Activated T-cell treated with anti-CD3 and anti-CD28 coated beads for 4 hours (primary cell): ENCODE results near the gene LMAN2L.
A peak's percentile ranks its signal among the peaks of the same experiment; 100 is the strongest.

Experiments used
- DNase-seq: peaks from one replicate; pipeline ENCODE4 v3.0.0-alpha.2; 2020

Gene LMAN2L, protein sequence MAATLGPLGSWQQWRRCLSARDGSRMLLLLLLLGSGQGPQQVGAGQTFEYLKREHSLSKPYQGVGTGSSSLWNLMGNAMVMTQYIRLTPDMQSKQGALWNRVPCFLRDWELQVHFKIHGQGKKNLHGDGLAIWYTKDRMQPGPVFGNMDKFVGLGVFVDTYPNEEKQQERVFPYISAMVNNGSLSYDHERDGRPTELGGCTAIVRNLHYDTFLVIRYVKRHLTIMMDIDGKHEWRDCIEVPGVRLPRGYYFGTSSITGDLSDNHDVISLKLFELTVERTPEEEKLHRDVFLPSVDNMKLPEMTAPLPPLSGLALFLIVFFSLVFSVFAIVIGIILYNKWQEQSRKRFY

DNA sequence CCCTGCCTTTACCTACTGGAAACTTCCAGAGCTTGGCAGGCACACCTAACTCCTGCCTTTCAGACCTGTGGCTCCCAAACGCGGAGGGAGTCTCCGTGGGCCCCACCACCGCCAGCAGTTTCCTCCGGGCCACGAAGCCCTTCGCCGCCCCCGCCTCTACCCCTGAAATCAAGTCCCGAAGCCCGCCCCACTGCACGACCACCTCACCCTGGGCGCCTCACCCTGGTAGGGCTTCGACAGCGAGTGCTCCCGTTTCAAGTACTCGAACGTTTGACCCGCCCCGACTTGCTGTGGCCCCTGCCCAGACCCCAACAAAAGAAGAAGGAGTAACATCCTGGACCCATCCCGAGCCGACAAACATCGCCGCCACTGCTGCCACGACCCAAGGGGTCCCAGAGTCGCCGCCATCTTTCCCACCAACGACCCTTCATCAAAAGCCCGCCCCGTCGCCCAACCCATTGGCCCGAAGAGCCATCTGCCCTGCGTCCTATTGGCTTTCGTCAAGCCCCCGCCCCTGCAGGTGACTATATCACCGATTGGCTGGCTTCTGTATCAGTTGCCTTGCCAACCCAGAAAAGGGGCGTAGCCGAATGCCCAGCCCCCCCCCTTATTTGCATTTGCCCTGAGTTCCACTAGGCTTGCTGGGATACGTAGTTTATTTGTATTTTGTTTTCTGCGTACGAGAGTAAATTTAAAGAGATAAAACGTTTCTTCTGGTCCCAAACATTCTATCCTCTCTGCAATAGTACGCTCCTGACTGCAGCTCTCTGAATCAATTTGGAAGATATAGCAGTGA, at the start of gene LMAN2L:
TSS of gene LMAN2L (minus strand) at position 432 of the 796 bp plus-strand sequence. CDS start at position 408, 24 bp downstream.
- peak; percentile 98 for DNase-seq

DNA sequence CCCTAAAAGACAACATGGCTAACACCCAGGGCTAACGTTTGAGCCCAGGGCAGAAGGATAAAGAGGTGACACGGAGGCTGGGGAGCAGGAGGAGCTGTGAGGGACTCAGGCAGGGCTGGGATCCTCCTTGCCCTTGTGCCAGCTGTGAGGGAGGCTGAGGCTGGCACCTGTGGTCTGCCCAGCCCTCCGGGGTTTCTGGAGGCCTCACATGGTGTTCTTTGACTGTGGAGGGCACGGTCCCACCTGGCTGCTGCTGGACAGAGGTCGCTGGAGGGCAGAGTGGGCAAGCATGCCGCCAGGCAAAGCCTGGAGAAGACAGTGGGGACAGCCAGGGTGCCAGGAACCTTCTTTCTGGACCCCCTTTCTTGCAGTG, 49.4 kb upstream of the LMAN2L start:
- DNase-seq: no peak

DNA sequence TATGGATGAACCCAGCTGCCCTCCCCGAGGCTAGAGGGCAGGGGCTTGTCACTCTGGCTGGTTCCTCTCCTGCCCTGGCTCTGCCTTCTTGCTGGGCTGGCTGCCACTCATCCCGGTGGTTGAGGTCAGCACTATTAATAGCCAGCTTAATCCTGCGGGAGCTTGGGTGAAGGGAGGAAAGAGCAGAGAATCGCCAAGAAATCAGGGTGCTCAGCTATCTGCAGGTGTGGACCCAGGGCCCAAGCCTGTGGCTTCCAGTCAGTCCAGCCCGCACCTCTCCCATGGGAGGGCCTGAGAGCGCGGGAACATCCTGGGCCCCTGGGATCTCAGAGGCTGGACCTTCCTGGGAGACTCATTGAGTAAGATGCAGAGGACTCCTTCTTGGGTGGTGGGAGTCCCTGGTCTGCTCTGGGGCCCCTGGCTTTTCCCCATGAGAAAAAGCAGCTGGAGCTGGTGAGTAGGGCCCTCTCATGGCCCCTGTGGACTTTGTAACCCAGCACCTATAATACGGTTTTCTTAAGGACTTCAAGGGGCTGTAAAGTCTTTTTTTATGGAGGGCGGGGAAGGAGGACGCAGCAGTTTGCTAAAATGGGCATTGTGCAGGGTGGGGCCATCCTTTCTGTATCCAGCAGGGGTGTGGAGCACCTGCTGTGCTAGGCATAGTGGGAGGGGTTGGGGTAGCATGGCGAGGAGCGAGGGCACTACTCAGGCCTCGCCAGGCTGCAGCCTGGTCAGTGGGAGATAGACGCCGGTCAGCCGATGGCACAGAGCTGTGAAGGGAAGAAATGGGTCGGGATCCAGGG, 48.8 kb upstream of the LMAN2L start:
- DNase-seq: no peak

DNA sequence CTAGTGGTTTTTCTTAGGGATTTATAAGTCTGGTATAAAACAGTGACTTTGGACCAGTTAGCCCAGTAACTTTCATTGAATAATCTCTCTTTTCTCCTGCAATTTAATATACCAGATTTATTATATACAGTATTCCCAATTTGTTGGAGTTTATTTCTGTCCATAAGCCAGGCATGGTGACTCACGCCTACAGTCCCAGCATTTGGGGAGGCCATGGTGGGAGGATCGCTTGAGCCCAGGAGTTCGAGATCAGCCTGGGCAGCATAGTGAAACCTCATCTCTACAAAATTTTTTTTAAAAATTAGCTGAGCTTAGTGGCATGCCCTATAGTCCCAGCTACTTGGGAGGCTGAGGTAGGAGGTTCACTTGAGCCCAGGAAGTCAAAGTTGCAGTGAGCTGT, 47.5 kb upstream of the LMAN2L start:
- no peak for DNase-seq

DNA sequence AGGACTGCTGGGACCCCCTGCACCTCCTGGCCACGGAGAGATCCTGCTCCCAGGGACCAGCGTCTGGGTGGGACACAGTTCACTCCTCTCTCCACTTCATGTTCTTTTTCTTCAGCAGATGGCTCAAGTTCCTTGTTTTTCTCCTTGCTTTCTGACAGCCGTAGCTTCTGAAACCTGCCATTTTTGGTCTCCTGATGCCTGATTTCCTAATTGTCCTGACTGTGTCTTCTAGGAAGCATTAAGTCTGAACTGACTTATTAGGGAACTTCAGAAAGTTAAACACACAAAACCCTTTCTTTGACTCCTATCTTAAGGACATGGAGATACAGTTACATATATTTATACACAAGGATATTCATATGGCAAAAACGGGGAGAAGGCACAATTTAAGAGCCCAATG, 43.5 kb upstream of the LMAN2L start:
- no peak for DNase-seq

DNA sequence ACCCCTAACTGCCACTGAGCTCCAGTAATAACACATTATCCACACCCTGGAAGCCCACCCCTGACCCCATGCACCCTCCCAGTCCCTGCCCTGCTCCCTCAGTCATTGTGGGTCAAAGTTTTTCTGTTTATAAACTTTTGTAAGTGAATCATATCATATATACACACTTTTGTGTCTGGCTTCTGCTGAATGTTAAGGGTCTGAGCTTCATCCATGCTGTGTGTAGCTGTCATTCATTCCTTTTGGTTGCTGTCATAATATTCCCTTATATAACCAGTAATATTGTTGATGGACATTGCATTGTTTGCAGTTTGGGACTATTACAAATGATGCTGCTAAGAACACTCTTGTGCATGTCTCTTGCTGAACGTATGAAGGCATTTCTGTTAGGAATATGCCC, 35.3 kb upstream of the LMAN2L start:
- no peak for DNase-seq

DNA sequence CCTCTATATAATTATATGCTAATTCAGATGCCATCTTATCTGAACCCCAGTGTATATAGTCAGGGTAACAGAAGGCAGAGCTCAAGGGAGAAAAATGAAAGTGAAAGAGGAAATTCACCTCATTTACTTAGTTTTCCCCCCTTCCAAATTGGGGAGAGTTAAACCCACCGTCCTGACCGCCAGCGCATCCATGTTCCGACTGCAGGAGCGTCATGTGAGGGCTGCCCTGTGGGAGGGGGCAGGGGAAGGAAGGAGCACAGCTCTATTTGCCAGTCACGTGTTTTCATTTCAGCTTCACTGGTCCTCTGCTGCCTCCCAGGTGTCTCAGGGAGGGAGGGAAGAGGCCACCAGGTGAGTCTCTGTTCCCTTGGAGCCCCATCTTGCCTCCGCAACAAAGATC, 34.1 kb upstream of the LMAN2L start:
- DNase-seq: peak; percentile 28

DNA sequence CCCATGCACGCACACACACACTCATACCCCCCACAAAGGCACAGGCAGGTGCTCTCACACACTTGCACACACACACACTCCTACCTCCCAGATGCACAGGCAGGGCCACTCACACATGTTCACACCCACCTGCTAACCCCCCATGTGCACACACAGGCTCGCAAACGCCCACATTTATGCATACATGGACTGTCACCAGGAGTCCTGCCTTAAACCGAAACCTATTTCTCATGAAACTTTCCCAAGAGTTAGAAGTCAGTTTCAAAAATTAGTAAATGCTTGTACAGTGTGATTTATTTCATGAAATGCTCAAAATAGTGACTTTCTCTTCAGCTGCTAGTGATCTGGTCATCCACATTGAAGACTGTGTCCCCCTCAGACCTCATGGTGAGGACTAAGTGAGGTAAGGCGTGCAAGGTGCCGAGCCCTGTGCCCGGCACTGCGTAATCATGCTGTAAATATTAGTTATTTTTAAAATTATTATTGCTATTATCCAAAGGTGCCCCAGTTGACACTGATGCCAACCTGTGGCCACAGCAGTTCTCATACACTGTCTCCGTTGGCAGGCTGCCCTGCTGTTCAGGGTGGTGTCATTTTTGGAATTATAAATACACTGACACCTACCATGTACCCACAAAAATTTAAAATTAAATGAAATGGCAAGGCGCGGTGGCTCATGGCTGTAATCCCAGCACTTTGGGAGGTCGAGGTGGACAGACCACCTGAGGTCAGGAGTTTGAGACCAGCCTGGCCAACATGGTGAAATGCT, 33.2 kb upstream of the LMAN2L start:
- no peak for DNase-seq

DNA sequence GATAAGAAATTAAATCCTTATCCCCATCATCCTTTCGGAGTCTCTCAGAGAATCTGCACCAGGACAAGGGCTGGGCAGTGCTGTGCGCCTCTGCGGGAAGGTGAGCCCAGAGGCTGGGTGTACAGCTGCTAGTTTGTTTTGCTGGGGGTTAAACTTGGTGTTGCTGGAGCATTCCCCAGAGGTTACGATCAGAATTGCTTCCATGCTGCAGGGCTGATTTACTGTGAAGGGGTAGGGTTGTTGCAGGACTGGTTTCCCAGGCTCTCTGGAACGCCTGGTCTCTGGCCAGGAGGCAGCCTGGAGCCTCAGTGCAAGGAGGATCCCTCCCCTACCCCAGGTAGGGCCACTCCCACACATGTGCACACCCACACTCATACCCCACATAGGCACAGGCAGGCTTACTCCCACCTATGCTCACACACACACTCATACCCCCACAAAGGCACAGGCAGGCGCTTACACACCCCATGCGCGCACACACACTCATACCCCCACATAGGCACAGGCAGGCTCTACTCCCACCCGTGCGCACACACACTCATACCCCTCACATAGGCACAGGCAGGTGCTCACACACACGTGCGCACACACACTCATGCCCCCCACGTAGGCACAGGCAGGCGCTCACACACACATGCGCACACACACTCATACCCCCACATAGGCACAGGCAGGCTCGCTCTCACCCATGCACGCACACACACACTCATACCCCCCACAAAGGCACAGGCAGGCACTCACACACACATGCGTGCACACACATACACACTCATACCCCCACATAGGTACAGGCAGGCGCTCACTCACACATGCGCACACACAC, 32.1 kb upstream of the LMAN2L start:
- DNase-seq: no peak

DNA sequence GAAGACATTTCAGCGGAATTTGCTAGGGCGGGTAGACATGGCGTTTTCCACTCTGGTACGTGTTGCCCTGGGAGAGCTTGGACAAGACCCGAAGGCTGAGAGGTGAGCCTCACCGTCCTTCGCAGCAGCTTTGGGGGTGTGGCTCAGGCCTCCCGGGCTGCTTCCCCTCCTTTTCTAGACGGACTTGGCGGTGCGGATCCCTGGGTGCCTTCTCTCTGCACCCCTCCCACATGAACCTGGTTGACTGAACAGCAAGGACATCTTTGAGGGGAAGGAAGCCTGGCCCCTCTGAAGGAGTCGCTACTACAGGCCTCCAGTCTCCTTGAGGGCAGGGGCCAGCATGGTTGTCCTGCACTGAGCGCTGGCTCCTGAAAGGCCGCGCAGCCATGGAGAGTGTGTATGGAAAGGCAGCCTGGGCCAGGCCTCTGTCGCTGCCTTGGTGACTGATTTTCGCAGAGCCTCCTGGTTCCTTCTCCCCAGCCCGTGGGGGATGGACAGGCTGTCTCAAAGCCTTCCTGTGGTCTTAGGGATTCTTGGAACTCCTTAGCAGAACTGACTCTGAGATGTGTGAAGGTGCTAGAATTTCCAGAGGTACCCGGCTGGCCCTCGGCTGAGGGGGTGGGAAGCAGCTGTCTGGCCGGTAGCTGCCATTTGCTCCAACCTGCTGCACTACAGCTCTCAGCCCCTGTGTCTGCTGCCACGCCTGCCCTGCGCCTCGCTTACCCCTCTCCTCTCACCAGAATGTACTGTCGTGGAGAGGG, 30.8 kb upstream of the LMAN2L start:
- no peak for DNase-seq

DNA sequence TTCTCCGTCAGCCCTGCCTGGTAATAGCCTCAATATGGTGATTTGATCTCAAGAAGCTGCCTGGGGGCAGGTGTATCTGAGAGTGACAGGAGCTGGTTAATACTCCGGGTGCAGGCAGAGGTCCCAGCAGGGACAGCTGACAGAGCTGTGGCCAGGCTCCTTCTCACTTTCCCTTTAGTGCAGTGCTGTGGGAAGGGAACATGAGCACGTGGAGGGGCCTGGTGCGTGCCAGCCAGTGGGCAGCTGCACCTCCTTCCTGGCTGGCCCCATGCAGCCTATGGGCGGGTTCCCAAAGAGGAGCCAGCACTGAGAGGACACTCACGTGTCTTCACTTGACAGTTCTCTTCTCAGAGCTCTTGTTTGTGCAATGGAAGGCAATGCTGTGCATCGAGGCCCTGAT, 29.9 kb upstream of the LMAN2L start:
- DNase-seq: no peak

DNA sequence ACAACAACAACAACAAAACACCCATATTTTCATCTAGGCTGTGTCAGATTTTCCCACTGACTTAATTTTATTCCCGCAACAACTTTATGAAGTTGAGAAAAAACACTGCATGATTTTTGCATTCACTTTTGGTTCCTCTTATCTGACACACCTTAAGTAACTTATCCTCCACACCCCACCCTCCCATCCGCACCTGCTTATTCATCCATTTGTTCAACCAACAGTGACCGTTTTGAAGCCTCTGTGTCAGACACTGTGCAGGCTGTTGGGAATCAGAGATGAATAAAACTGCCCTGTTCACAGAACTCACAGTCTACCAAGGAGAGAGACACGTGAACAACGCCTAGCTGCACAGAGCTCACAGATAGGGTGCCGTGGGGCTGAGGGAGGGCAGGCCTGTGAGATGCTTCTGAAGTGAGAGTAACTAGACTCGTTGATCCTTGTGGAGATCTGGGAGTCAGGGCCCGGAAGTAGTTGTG, 28.3 kb upstream of the LMAN2L start:
- no peak for DNase-seq

DNA sequence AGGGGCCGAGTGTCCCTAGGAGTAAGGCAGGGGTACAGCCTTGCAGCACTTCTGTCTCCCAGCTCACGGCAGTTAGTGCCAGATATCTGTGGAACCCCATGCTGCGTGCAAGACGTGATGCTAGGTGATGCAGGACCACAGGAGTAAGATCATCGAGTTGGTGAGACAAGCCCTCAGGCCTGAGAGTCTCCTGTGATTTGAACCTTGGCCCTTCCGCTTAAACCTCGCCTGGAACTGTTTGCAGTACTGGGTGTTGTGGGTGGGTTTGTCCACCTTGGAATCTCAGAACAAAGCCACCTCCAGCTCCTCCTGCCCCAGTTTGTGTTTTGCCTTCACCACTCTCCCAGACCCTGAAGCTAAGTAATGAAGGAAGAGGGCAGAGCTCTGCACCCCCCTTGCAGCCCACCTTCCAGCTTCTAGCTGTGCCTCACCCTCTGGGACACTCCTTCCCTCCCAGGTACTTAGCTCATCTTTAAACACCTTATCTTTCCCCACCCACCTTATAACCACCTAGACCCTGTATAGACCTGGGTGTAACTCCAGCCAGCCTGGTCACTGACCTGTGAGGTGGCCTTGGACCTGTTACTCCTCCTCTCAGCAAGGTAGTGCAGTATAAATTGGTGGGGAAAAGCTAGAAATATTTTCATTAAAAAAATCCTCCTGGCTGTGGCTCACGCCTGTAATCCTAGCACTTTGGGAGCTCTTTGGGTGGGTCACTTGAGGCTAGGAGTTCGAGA, 27.4 kb upstream of the LMAN2L start:
- no peak for DNase-seq

DNA sequence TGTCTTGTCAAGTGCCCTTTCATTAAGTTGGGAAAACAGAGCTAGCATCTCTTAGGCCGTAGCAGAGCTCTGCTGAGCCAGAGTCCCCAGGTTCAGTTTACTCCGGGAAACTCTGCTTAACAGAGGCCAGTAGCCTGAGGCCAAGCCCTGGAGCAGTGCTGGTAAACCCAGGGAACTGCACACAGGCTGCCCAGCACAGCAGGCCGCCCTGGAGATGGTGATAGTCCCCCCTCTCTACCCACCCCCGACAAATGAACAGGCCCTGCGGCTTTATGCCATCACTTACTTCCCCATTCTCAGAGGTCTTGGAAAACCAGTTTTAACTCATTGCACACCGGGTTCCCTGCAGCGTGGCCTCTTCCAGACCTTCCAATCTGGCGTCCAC, 24.4 kb upstream of the LMAN2L start:
- no peak for DNase-seq

DNA sequence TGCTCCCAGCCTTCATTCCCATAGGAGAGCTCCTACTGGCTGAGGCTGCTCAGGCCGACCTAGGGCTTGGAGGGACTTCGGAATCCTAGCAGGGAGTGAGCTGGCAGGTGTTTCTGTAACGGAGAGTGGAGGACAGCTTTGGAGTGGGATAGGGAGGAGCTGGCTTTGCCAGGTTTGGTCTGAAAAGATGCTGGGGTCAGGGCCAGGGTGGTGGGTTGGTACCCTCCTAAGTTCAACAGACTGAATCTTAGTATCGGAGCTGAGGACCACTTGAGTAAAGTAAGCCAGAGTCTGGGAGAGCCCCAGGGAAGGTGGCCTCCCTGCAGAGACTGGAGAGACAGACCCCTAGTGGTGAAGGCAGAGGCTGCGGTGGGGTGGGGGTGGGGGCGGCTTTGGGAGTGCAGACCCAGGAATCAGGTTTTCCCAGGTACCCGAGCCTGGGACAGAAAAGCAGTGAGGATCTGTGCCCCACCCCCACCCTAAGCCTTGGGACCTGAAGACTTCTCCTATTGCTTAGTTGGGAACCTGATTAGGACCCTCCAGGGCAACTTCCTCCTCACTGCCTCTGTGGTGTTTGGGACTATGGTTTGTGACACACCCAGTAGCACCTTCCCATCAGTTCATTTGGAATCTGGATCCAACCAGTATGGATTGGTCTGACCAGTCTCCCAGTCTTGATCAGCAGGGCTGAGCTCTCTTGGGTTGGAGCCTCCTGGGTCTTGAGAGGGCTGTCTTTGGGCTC, 23.8 kb upstream of the LMAN2L start:
- DNase-seq: no peak

DNA sequence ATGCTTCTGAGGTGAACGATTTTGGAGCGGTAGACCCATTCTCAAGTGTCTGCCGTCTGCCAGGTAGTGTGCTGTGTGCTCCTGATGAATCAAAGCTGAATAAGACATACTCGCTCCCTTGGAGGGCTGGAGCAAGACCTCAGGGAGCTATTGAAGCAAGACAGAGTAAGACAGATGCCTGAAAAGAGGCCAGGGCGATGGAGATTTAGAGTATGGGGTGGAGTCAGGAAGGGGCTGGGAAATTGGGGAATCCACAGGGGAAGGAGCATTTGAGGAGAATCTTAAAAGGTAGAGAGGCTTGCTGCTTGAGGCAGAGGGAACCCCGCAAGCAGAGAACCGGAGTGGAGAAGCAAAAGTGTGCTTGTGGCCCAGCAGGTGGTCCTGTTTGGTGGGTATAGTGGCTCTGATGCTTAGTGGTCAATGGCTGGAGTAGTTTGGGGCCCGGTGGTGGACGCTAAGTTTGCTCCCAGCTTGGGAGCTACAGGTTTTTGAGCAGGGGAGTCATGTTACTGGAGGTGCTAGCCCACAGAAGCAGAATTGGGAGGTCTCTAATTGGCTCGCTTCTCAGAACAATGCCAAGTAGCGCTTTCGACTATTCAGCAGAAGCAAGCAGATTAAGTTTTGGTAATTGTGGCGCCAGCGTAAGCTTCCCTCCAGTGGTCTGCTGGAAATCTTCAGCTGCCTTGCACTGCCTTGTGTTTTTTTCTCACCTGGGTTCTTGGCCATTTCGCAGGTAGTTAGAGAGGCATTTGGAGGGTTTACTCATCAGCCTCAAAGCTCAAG, 22.9 kb upstream of the LMAN2L start:
- no peak for DNase-seq

DNA sequence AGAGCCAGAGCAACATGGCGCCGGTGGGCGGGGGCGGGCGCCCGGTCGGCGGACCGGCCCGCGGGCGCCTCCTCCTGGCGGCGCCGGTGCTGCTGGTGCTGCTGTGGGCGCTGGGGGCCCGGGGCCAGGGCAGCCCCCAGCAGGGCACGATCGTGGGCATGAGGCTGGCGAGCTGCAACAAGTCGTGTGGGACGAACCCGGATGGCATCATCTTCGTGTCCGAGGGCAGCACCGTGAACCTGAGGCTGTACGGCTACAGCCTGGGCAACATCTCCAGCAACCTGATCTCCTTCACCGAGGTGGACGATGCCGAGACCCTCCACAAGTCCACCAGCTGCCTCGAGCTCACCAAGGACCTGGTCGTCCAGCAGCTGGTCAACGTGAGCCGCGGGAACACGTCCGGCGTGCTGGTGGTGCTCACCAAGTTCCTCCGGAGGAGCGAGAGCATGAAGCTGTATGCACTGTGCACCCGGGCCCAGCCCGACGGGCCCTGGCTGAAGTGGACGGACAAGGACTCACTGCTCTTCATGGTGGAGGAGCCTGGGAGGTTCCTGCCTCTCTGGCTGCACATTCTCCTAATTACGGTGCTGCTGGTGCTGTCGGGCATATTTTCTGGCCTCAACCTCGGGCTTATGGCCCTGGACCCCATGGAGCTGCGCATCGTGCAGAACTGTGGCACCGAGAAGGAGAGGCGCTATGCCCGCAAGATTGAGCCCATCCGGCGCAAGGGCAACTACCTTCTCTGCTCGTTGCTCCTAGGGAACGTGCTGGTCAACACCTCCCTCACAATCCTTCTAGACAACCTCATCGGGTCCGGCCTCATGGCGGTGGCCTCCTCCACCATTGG, 21.3 kb upstream of the LMAN2L start:
- DNase-seq: no peak
